ENCODE results near the gene CLK2. TPM values are rescaled to one million over a fixed set of nuclear protein-coding genes. Genes with fewer than 3 reads are reported as not detected.

The CLK2 gene
- total RNA-seq, 1 experiment from 2014 or later: 72.6 TPM

GRCh38 chr1:155253797-155254196, 19.5 kb downstream of the CLK2 start (continued):
- no peak for TF ChIP-seq SIN3A (IDR thresholded peaks at IDR 0.05; ENCODE audit: low read depth)

- Histone ChIP-seq H3K4me3 (replicated peaks in 1 of 2; ENCODE audit: low read depth in 1 of 2, low read length in 2 of 2) (no peak overlapping the region), H3K9ac (ENCODE audit: low read length) (peak overlapping the region; percentile 81), H3K36me3 (ENCODE audit: control insufficient read depth in 1 of 2, insufficient read depth in 2 of 2, low read length in 2 of 2) (peaks cover 3 to 4% of the 10 kb centered on the region in 2 experiments; a peak in 2 of 4 replicates), H3K27me3 (ENCODE audit: insufficient read depth, low read length) (no peaks in the 10 kb centered on the region), H4K20me1 (ENCODE audit: insufficient read depth) (no peaks in the 10 kb centered on the region), H2AFZ (ENCODE audit: low read depth, low read length, poor library complexity, severe bottlenecking) (no peak overlapping the region), H3K27ac (ENCODE audit: low read depth, low read length) (peak overlapping the region; percentile 62), H3K9me2 (ENCODE audit: insufficient read depth) (no peaks in the 10 kb centered on the region), H3K9me3 (ENCODE audit: control insufficient read depth in 1 of 2, insufficient read depth in 1 of 2, low read depth in 1 of 2, low read length in 2 of 2) (no peaks in the 10 kb centered on the region), H3K4me1 (ENCODE audit: control insufficient read depth in 1 of 2, insufficient read depth in 2 of 2, low read length in 2 of 2) (peaks cover 16 to 35% of the 10 kb centered on the region in 2 experiments; a peak in 3 of 4 replicates), H3K4me2 (ENCODE audit: low read length) (peak overlapping the region; percentile 95), H3K79me2 (ENCODE audit: insufficient read depth, low read length) (peaks cover 11% of the 10 kb centered on the region; the same call in 1 of the 2 replicates)
- TF ChIP-seq YY1 (IDR thresholded peaks at IDR 0.05; ENCODE audit: extremely low read depth, insufficient replicate concordance, low read depth, low read length): no peak
- no peak for TF ChIP-seq ZNF274 (IDR thresholded peaks at IDR 0.05; ENCODE audit: low read depth, low read length)
- no peak for TF ChIP-seq JUND (IDR thresholded peaks at IDR 0.05)
- TSS peak; percentile 40 for BruUV-seq (replicated peaks)
- ChIA-PET CTCF (interaction anchor here (0.9 to 2.4 kb wide), 3 partner anchors 24 to 243 kb away, joined by 3 to 6 read pairs (median 3); partner anchors contain the start of genes HCN3 and KRTCAP2), POLR2A (no interaction called here), RAD21 (ENCODE audit: low non-redundant PET in 1 of 2, low total read pairs in 2 of 2, uncharacterized antibody in 2 of 2, unreplicated experiment in 2 of 2) (no interaction called here)
- DNase-seq (ENCODE audit: low read depth, low spot score) (no peak), ATAC-seq (no peak)
- intact Hi-C loops (cut with micrococcal nuclease): loop anchor here (5.0 kb wide), 1 partner anchor 54 kb away; the partner anchor contains the start of gene FDPS
Observed at GRCh38 chr1:155253208-155253607, 20.1 kb downstream of the CLK2 start.

GRCh38 chr1:155251566-155251965, 21.7 kb downstream of the CLK2 start:
- H3K9me2 ChIP-seq (ENCODE audit: insufficient read depth): no peaks in the 10 kb centered on the region
- no peaks in the 10 kb centered on the region for H4K20me1 ChIP-seq (ENCODE audit: insufficient read depth)
- H3K79me2 ChIP-seq (ENCODE audit: insufficient read depth, low read length): peaks cover 11% of the 10 kb centered on the region; the same call in 1 of the 2 replicates
- ChIA-PET CTCF (interaction anchor here (0.8 to 4.1 kb wide), 22 partner anchors 8 to 399 kb away, joined by 3 to 44 read pairs (median 6); partner anchors contain the start of genes CLK2, FDPS, HCN3 and KRTCAP2), POLR2A (interaction anchor here (0.8 to 1.3 kb wide), 4 partner anchors 11 to 74 kb away, joined by 3 to 5 read pairs (median 3); partner anchors contain the start of genes CLK2 and SCAMP3), RAD21 (ENCODE audit: low non-redundant PET in 1 of 2, low total read pairs in 2 of 2, uncharacterized antibody in 2 of 2, unreplicated experiment in 2 of 2) (interaction anchor here (1.2 to 2.0 kb wide), 2 partner anchors 72 kb away, joined by 4 to 9 read pairs; no protein-coding TSS in a partner anchor)
- no peak overlapping the region for H3K4me3 ChIP-seq (replicated peaks in 1 of 2; ENCODE audit: low read depth in 1 of 2, low read length in 2 of 2)
- ATAC-seq (no peak), DNase-seq (ENCODE audit: low read depth, low spot score) (no peak)
- H3K9me3 ChIP-seq (ENCODE audit: control insufficient read depth in 1 of 2, insufficient read depth in 1 of 2, low read depth in 1 of 2, low read length in 2 of 2): no peaks in the 10 kb centered on the region
- H3K4me1 ChIP-seq (ENCODE audit: control insufficient read depth in 1 of 2, insufficient read depth in 2 of 2, low read length in 2 of 2): peaks cover 16 to 35% of the 10 kb centered on the region in 2 experiments; a peak in 3 of 4 replicates
- H3K9ac ChIP-seq (ENCODE audit: low read length): no peak overlapping the region
- H2AFZ ChIP-seq (ENCODE audit: low read depth, low read length, poor library complexity, severe bottlenecking): no peak overlapping the region
- BruUV-seq (replicated peaks): no TSS peak
- intact Hi-C loops (cut with micrococcal nuclease): loop anchor here (5.0 kb wide), 1 partner anchor 56 kb away; the partner anchor contains the start of gene FDPS
- no peak overlapping the region for H3K4me2 ChIP-seq (ENCODE audit: low read length)
- H3K27ac ChIP-seq (ENCODE audit: low read depth, low read length): peak overlapping the region; percentile 23; the same call in 1 of the 2 replicates
- no peaks in the 10 kb centered on the region for H3K27me3 ChIP-seq (ENCODE audit: insufficient read depth, low read length)
- H3K36me3 ChIP-seq (ENCODE audit: control insufficient read depth in 1 of 2, insufficient read depth in 2 of 2, low read length in 2 of 2): peaks cover 0 to 2% of the 10 kb centered on the region in 2 experiments; a peak in 3 of 4 replicates
- no peak for TF ChIP-seq ELF1 (IDR thresholded peaks at IDR 0.05; ENCODE audit: borderline replicate concordance, low read depth)
- no peak for TF ChIP-seq MAX (IDR thresholded peaks at IDR 0.05)
- TF ChIP-seq ATF3 (IDR thresholded peaks at IDR 0.05): no peak
- TF ChIP-seq EGR1 (IDR thresholded peaks at IDR 0.05; ENCODE audit: low read depth): no peak
- TF ChIP-seq RAD21 (IDR thresholded peaks at IDR 0.05; ENCODE audit: low read depth): no peak
- no peak for TF ChIP-seq ZBTB33 (IDR thresholded peaks at IDR 0.05; ENCODE audit: extremely low read depth, insufficient replicate concordance, low read length)
- TF ChIP-seq SP1 (IDR thresholded peaks at IDR 0.05; ENCODE audit: low read depth): no peak
- no peak for TF ChIP-seq POLR2A (IDR thresholded peaks at IDR 0.05; ENCODE audit: borderline replicate concordance, extremely low read depth, insufficient read depth, insufficient read length)
- TF ChIP-seq FOSL1 (IDR thresholded peaks at IDR 0.05; ENCODE audit: low read depth): no peak
- TF ChIP-seq ZFX (IDR thresholded peaks at IDR 0.05): no peak
- no peak for TF ChIP-seq EZH2phosphoT487 (IDR thresholded peaks at IDR 0.05; ENCODE audit: borderline replicate concordance)
